Brain microvascular endothelial cell (primary cell): ENCODE measurements around the gene SAMD5.

ENCODE experiments used
- DNase-seq: peaks from one replicate; pipeline ENCODE4 v3.0.0-alpha.2; 2020
- H3K27ac ChIP-seq: fragments of 250-450 bp; sonication (Bioruptor Pico); 2 replicates; pipeline ENCODE4 v1.5.1; 2020; ENCODE audit warnings: mild to moderate bottlenecking, moderate library complexity
- H3K27me3 ChIP-seq: fragments of 250-450 bp; sonication (Bioruptor Pico); replicated peaks from 2 replicates; pipeline ENCODE4 v1.5.1; 2020; ENCODE audit warnings: mild to moderate bottlenecking
- H3K36me3 ChIP-seq: fragments of 250-450 bp; sonication (Bioruptor Pico); replicated peaks from 2 replicates; pipeline ENCODE4 v1.5.1; 2020; ENCODE audit warnings: mild to moderate bottlenecking
- H3K4me3 ChIP-seq: 2 replicates; pipeline ENCODE4 v1.5.1; 2011; ENCODE audit warnings: low read depth, mild to moderate bottlenecking, control low read depth, low read length, moderate library complexity
- in situ Hi-C: cut with HindIII; loops from 2 replicates; pipeline ENCODE4 v1.10.0; 2017; ENCODE audit warnings: low sequenced_read_pairs, low pct_ligation_motif_present
- TF ChIP-seq, protein P1 (sequence below): IDR thresholded peaks from 2 replicates; pipeline ENCODE4 v1.5.1; 2011; ENCODE audit warnings: low read depth, mild to moderate bottlenecking, moderate library complexity, low read length, control low read depth, inconsistent platforms; ENCODE audit errors: missing control alignments

SAMD5 gene

DNA sequence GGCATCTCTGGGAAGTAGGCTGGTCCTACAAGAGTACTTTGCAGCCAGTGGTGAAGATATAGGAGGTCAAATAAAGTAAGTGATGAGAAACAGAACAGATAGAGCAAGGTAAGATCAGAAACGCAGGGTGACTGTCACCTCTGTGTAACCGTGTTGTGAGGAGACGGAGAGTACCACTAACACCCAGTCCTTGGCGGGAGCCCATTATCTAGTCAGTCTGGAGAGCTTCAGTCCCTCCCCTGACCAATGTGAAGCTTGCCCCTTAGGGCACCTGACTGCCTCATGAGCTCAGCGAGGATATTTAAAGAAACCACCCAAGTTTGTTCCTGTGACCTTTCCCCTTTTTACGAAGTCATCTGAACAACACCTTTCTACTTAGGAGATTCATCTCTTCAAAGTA is 110.0 kb downstream of the SAMD5 start:
- H3K36me3 ChIP-seq, result no peaks in the 10 kb centered on the region
- TF ChIP-seq, protein P1, sequence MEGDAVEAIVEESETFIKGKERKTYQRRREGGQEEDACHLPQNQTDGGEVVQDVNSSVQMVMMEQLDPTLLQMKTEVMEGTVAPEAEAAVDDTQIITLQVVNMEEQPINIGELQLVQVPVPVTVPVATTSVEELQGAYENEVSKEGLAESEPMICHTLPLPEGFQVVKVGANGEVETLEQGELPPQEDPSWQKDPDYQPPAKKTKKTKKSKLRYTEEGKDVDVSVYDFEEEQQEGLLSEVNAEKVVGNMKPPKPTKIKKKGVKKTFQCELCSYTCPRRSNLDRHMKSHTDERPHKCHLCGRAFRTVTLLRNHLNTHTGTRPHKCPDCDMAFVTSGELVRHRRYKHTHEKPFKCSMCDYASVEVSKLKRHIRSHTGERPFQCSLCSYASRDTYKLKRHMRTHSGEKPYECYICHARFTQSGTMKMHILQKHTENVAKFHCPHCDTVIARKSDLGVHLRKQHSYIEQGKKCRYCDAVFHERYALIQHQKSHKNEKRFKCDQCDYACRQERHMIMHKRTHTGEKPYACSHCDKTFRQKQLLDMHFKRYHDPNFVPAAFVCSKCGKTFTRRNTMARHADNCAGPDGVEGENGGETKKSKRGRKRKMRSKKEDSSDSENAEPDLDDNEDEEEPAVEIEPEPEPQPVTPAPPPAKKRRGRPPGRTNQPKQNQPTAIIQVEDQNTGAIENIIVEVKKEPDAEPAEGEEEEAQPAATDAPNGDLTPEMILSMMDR, result no peak
- no peak overlapping the region for H3K27ac ChIP-seq
- in situ Hi-C loops, result no loop called here
- no peak for DNase-seq
- no peaks in the 10 kb centered on the region for H3K27me3 ChIP-seq
- H3K4me3 ChIP-seq, result no peak overlapping the region

- in situ Hi-C loops, result no loop called here
- H3K36me3 ChIP-seq, result no peaks in the 10 kb centered on the region
- H3K27ac ChIP-seq, result no peak overlapping the region
- TF ChIP-seq, protein P1, result no peak
- no peak overlapping the region for H3K4me3 ChIP-seq
- no peak for DNase-seq
- H3K27me3 ChIP-seq, result no peaks in the 10 kb centered on the region
Measured at GRCh38 chr6:147618927-147619326, 110.4 kb downstream of the SAMD5 start.
